Fibroblast of villous mesenchyme (primary cell): ENCODE measurements around the gene WFDC12. TPM values are rescaled to one million over a fixed set of nuclear protein-coding genes. Genes with fewer than 3 reads are reported as not detected.

Source experiments
- DNase-seq: peaks from one replicate; pipeline ENCODE4 v3.0.0-alpha.2; 2010; ENCODE audit warnings: low read depth
- H3K4me3 ChIP-seq: 2 replicates; pipeline ENCODE4 v1.5.1; 2011; ENCODE audit warnings: low read depth, mild to moderate bottlenecking, low read length
- CTCF ChIP-seq: IDR thresholded peaks from 2 replicates; pipeline ENCODE4 v1.5.1; 2012; ENCODE audit warnings: low read depth, mild to moderate bottlenecking, low read length; ENCODE audit not compliant: insufficient read depth
- total RNA-seq: library from RNA; depleted of rRNA; stranded (reverse); fragments of >200 nt; gene quantifications from 2 replicates; pipeline ENCODE4 v1.2.3, GENCODE V29; 2012

Gene WFDC12
- total RNA-seq, 1 donor: not detected

- H3K4me3 ChIP-seq: no peak overlapping the region
- peak; percentile 21 for DNase-seq
- peak; percentile 75 for TF ChIP-seq CTCF
Observed at GRCh38 chr20:45138561-45139300, 14.5 kb upstream of the WFDC12 start.

DNA sequence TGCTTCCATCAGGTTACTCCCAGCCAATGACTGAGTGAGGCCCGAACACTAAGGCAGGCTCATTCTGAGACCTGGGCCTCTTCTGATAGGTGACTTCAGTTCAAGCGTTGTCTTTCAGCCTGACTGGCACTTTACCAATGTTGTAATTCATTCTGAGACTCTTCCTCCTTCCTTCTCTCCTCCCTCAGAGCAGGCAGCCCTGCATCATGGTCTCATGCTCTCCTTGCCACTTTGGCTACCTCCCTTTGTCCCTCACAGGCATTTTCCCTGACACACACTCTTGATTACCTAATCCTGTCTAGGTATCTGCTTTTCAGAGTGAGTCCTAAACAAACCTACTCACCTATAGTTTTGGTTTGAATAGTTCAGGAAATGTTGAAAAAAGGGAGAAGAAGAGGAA, 12.6 kb upstream of the WFDC12 start:
- no peak for DNase-seq
- no peak overlapping the region for H3K4me3 ChIP-seq
- TF ChIP-seq CTCF: no peak

DNA sequence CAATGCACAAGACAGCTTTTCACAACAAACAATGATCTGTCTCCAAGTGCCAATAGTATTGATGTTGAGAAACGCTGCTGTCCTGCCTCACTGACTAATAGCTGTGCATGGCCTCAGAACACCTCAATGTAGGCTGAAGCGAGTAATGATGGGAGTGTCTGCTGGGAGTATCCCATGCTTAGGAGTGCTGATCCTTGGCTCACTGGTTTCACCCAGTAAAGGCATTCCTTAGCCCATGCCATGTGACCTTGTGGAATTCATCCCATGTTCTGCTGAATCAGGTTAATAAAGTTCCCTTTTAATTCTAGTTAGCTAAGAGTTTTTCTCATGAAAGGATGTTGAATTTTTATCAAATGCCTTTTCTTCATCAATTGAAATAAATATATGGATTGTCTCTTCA, 3.8 kb upstream of the WFDC12 start:
- TF ChIP-seq CTCF: no peak
- H3K4me3 ChIP-seq: no peak overlapping the region
- DNase-seq: no peak

GRCh38 chr20:45121388-45121787, 2.9 kb downstream of the WFDC12 start:
- DNase-seq: no peak
- TF ChIP-seq CTCF: no peak
- H3K4me3 ChIP-seq: no peak overlapping the region

DNA sequence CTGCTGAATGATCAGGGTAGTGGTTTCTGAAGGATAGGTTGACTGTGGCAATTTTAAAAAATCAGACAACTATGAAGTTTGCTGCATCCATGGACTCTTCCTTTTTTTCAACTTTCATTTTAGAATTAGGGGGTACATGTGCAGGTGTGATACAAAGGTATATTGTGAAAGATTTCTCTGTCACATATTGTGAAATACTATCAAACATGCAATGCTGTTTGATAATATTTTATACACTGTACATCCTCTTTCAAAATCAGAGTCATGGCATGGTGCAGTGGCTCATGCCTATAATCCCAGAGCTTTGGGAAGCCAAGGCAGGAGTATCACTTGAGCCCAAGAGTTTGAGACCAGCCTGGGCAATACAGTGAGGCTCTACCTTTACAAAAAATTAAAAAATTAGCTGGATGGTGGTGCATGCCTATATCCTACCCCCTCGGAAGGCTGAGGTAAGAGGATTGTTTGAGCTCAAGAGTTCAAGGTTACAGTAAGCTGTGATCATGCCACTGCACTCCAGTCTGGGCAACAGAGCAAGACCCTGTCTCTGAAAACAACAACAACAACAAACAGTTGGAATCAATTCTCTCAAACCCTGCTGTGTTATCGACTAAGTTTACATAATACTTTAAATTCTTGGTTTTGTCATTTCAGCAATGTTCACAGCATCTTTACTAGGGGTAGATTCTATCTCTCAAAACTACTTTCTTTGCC, 4.6 kb downstream of the WFDC12 start:
- no peak for TF ChIP-seq CTCF
- no peak overlapping the region for H3K4me3 ChIP-seq
- DNase-seq: no peak

- DNase-seq: no peak
- no peak for TF ChIP-seq CTCF
- no peak overlapping the region for H3K4me3 ChIP-seq
Observed at GRCh38 chr20:45118028-45118427, 6.2 kb downstream of the WFDC12 start.
